GM12878 (cell line): ENCODE data around the gene ITPR2. TPM values are rescaled to one million over a fixed set of nuclear protein-coding genes. Genes with fewer than 3 reads are reported as not detected.

Experiments used
- ATAC-seq: fragments of 200-7000 bp; cut with Tn5 transposase; 3 replicates; pipeline ENCODE4 v1.9.1; 2020; ENCODE audit warnings: mild to moderate bottlenecking, moderate library complexity
- BruUV-seq: library from RNA; stranded (reverse); fragments of 400-500 nt; replicated peaks from 2 replicates; lab custom pipeline; 2021; lab: Mats Ljungman, UMichigan
- CTCF ChIA-PET: fragments of 300-600 bp; sonication (Branson Sonifier 250); formaldehyde crosslinking; extraction: SDS; loops from one replicate; lab custom pipeline; 2021; ENCODE audit warnings: inconsistent platforms; lab: Yijun Ruan, JAX
- POLR2A ChIA-PET: fragments of 350-600 bp; formaldehyde crosslinking; extraction: SDS; loops from one replicate; lab custom pipeline; 2021; ENCODE audit warnings: inconsistent platforms; lab: Charles Lee
- RAD21 ChIA-PET: fragments of 300-600 bp; sonication (Branson Sonifier 250); formaldehyde crosslinking; loops from one replicate; lab custom pipeline; 2023; ENCODE audit warnings: antibody characterized with exemption; ENCODE audit not compliant: unreplicated experiment; lab: Charles Lee
- SMC1A ChIA-PET: fragments of 300-600 bp; sonication (Branson Sonifier 250); formaldehyde crosslinking; loops from one replicate; lab custom pipeline; 2023; ENCODE audit not compliant: unreplicated experiment, uncharacterized antibody; lab: Charles Lee
- DNase-seq: peaks from one replicate; pipeline ENCODE4 v3.0.0-alpha.2; 2011; ENCODE audit warnings: low read depth, low spot score
- FAIRE-seq: peaks from 3 replicates; lab custom pipeline; 2011; peaks lifted over from hg19 to GRCh38; lab: Jason Lieb, UNC
- H2AFZ ChIP-seq: 2 replicates; pipeline ENCODE4 v1.6.0; 2011; ENCODE audit warnings: low read depth, low read length, control low read depth; ENCODE audit not compliant: control insufficient read depth
- H3K27ac ChIP-seq: 2 replicates; pipeline ENCODE4 v1.5.1; 2011; ENCODE audit warnings: control low read depth; ENCODE audit not compliant: control insufficient read depth, insufficient read depth
- H3K27me3 ChIP-seq, 2 experiments: replicated peaks in 1 of 2; 2 replicates each; pipeline versions ENCODE4 v1.6.0 to v1.6.1; 2011; ENCODE audit warnings: low read length in 1 of 2; ENCODE audit not compliant: control insufficient read depth in 2 of 2, insufficient read depth in 2 of 2
- H3K36me3 ChIP-seq, 2 experiments: 2 replicates each; pipeline ENCODE4 v1.5.1; 2011; ENCODE audit warnings: low read length in 1 of 2; ENCODE audit not compliant: control insufficient read depth in 2 of 2, insufficient read depth in 2 of 2
- H3K4me1 ChIP-seq: 2 replicates; pipeline ENCODE4 v1.6.1; 2011; ENCODE audit warnings: mild to moderate bottlenecking, low read length, moderate library complexity, mixed read lengths; ENCODE audit not compliant: control insufficient read depth, insufficient read depth
- H3K4me2 ChIP-seq: 2 replicates; pipeline ENCODE4 v1.6.0; 2011; ENCODE audit warnings: control low read depth; ENCODE audit not compliant: control insufficient read depth, insufficient read depth
- H3K4me3 ChIP-seq: fragments of 200-600 bp; sonication (generic); 2 replicates; pipeline ENCODE4 v1.5.1; 2016
- H3K79me2 ChIP-seq: 2 replicates; pipeline ENCODE4 v1.6.0; 2011; ENCODE audit warnings: low read length; ENCODE audit not compliant: control insufficient read depth, insufficient read depth
- H3K9ac ChIP-seq: 2 replicates; pipeline ENCODE4 v1.8.0; 2011; ENCODE audit warnings: low read length, control low read depth, mixed read lengths; ENCODE audit not compliant: control insufficient read depth, insufficient read depth
- H3K9me3 ChIP-seq: replicated peaks from 3 replicates; pipeline ENCODE4 v1.5.1; 2011; ENCODE audit warnings: mild to moderate bottlenecking, low read length; ENCODE audit not compliant: control insufficient read depth, insufficient read depth
- H4K20me1 ChIP-seq: 2 replicates; pipeline ENCODE4 v1.6.0; 2011; ENCODE audit not compliant: control insufficient read depth, insufficient read depth
- ATF3 ChIP-seq: IDR thresholded peaks from 2 replicates; pipeline ENCODE4 v1.6.1; 2011; ENCODE audit warnings: low read depth, mild to moderate bottlenecking, low read length, moderate library complexity, borderline replicate concordance; ENCODE audit errors: extremely low read depth
- CEBPB ChIP-seq, 2 experiments: fragments of 150-350 bp in 1 of 2; IDR thresholded peaks; 2 replicates each; pipeline ENCODE4 v1.6.1; 2012 to 2014; ENCODE audit warnings: low read depth in 2 of 2, low read length in 2 of 2, borderline replicate concordance in 1 of 2, inconsistent platforms in 1 of 2
- CREM ChIP-seq: IDR thresholded peaks from 2 replicates; pipeline ENCODE4 v1.6.1; 2014; ENCODE audit warnings: antibody characterized with exemption, low read depth
- EGR1 ChIP-seq, 2 experiments: IDR thresholded peaks; 1 replicate in 1 of 2; 2 replicates in 1 of 2; pipeline ENCODE4 v1.6.1; 2011 to 2012; ENCODE audit warnings: low read depth in 2 of 2, low read length in 2 of 2, borderline replicate concordance in 1 of 2, mild to moderate bottlenecking in 1 of 2, moderate library complexity in 1 of 2
- ETV6 ChIP-seq, 2 experiments: fragments of 450-650 bp in 1 of 2; IDR thresholded peaks in 1 of 2; conservative IDR thresholded peaks in 1 of 2; 2 replicates each; pipeline ENCODE4 v1.6.1; 2014; ENCODE audit warnings: antibody characterized with exemption in 1 of 2, borderline replicate concordance in 1 of 2, low read depth in 1 of 2, mild to moderate bottlenecking in 1 of 2, moderate library complexity in 1 of 2
- HDAC6 ChIP-seq: fragments of 200-600 bp; sonication (generic); IDR thresholded peaks from one replicate; pipeline ENCODE4 v1.8.0; 2017; ENCODE audit warnings: antibody characterized with exemption; ENCODE audit not compliant: unreplicated experiment
- JUNB ChIP-seq: IDR thresholded peaks from 2 replicates; pipeline ENCODE4 v1.6.1; 2016; ENCODE audit warnings: antibody characterized with exemption, mild to moderate bottlenecking
- KDM1A ChIP-seq: fragments of 200-600 bp; sonication (generic); IDR thresholded peaks from 2 replicates; pipeline ENCODE4 v1.6.1; 2016; ENCODE audit warnings: borderline replicate concordance
- MAX ChIP-seq: IDR thresholded peaks from 2 replicates; pipeline ENCODE4 v1.6.1; 2012; ENCODE audit warnings: low read depth, low read length, improper control_type of control experiment
- NFIC ChIP-seq: IDR thresholded peaks from 2 replicates; pipeline ENCODE4 v1.6.1; 2012; ENCODE audit warnings: low read depth, mild to moderate bottlenecking, inconsistent platforms, low read length, moderate library complexity
- NRF1 ChIP-seq: conservative IDR thresholded peaks from 2 replicates; pipeline ENCODE4 v1.6.1; 2011; ENCODE audit warnings: mild to moderate bottlenecking, low read depth, low read length, improper control_type of control experiment
- RFX5 ChIP-seq: IDR thresholded peaks from 2 replicates; pipeline ENCODE4 v1.6.1; 2011; ENCODE audit warnings: low read depth, low read length, improper control_type of control experiment
- RUNX3 ChIP-seq: IDR thresholded peaks from 2 replicates; pipeline ENCODE4 v1.6.1; 2012; ENCODE audit warnings: low read length, inconsistent platforms
- SIN3A ChIP-seq: IDR thresholded peaks from 2 replicates; pipeline ENCODE4 v1.6.1; 2012; ENCODE audit warnings: low read depth, low read length, improper control_type of control experiment
- YBX1 ChIP-seq: fragments of 450-650 bp; IDR thresholded peaks from 2 replicates; pipeline ENCODE4 v1.6.1; 2016; ENCODE audit warnings: antibody characterized with exemption
- YY1 ChIP-seq: IDR thresholded peaks from 2 replicates; pipeline ENCODE4 v1.6.1; 2011; ENCODE audit warnings: low read depth, mild to moderate bottlenecking, low read length
- ZNF384 ChIP-seq: IDR thresholded peaks from 2 replicates; pipeline ENCODE4 v1.6.1; 2012; ENCODE audit warnings: low read depth, mild to moderate bottlenecking, low read length, improper control_type of control experiment, borderline replicate concordance
- WGBS: methylation state at CpG from one replicate; pipeline ENCODE4 v1.1.6; 2016; ENCODE audit warnings: low lambda C conversion rate; ENCODE audit not compliant: insufficient replicate concordance, insufficient coverage; ENCODE audit errors: missing lambda C conversion rate; 5-methylcytosine and 5-hydroxymethylcytosine counted together
- in situ Hi-C: fragments of 300-500 bp; cut with MboI; formaldehyde crosslinking; loops from 9 replicates; pipeline ENCODE4 v1.14.3; 2018; ENCODE audit warnings: mixed read lengths
- intact Hi-C: fragments of 100-400 bp; cut with micrococcal nuclease; formaldehyde crosslinking; loops from one replicate; pipeline ENCODE4 v1.14.2; 2022; ENCODE audit not compliant: unreplicated experiment
- polyA plus RNA-seq, 11 experiments: library from polyadenylated mRNA; depleted of rRNA in 4 of 11; unstranded in 6 of 11; stranded (reverse) in 5 of 11; fragments of >200 nt; fragmentation: Nextera tagmentation in 4 of 11; fragmentation: Illumina TruSeq in 1 of 11; extraction: Ambion mirVana in 4 of 11; extraction: Trizol in 1 of 11; gene quantifications; 1 replicate in 1 of 11; 2 replicates in 10 of 11; pipeline versions ENCODE4 v1.2.1 to v1.2.3, GENCODE V29; 2011 to 2016; ENCODE audit warnings: inconsistent platforms in 2 of 11, missing spikeins in 2 of 11, low read depth in 1 of 11
- total RNA-seq, 4 experiments: library from RNA; depleted of rRNA in 3 of 4; stranded (reverse); fragments of >200 nt in 3 of 4; fragmentation: Illumina TruSeq in 1 of 4; extraction: Trizol in 1 of 4; gene quantifications; 2 replicates each; pipeline versions ENCODE4 v1.2.1 to v1.2.3, GENCODE V29; 2013 to 2021

Gene ITPR2
- total and polyA plus RNA-seq, 10 of the 15 experiments (the other 5 are each of a cell fraction or from before 2014, with no cell fraction given): 7.5 to 76.2 (median 47.1) TPM

- no peaks in the 10 kb centered on the region for H3K4me1 ChIP-seq
- no peak overlapping the region for H2AFZ ChIP-seq
- ChIA-PET CTCF (interaction anchor here (0.9 to 1.4 kb wide), 4 partner anchors 31 to 413 kb away, joined by 3 to 4 read pairs (median 4); no protein-coding TSS in a partner anchor), SMC1A (interaction anchor here (1.0 to 1.5 kb wide), 4 partner anchors 10 to 77 kb away, joined by 3 to 5 read pairs (median 4); no protein-coding TSS in a partner anchor), POLR2A (interaction anchor here (0.6 kb wide), 1 partner anchor 13 kb away, joined by 4 read pairs; no protein-coding TSS in a partner anchor), RAD21 (no interaction called here)
- no peaks in the 10 kb centered on the region for H3K9me3 ChIP-seq
- H3K9ac ChIP-seq: no peak overlapping the region
- no peak overlapping the region for H3K27ac ChIP-seq
- H3K79me2 ChIP-seq: no peaks in the 10 kb centered on the region
- H3K36me3 ChIP-seq: peaks cover 0 to 3% of the 10 kb centered on the region in 2 experiments; a peak in 2 of 4 replicates
- no peak for DNase-seq
- no peak overlapping the region for H3K4me2 ChIP-seq
- H4K20me1 ChIP-seq: no peaks in the 10 kb centered on the region
- no peak for ATAC-seq
- TF ChIP-seq KDM1A: no peak
- no peak for TF ChIP-seq MAX
- no peak for TF ChIP-seq HDAC6
- no peak for TF ChIP-seq RFX5
- no peak for TF ChIP-seq CEBPB (IDR thresholded peaks at IDR 0.05; ENCODE audit: borderline replicate concordance in 1 of 2, low read depth in 2 of 2, low read length in 2 of 2)
- TF ChIP-seq ZNF384: no peak
- TF ChIP-seq ATF3: no peak
- no peak for TF ChIP-seq SIN3A
- no peak for TF ChIP-seq ETV6 (conservative IDR thresholded peaks at IDR 0.05 in 1 of 2, IDR thresholded peaks at IDR 0.05 in 1 of 2; ENCODE audit: borderline replicate concordance in 1 of 2, low read depth in 1 of 2)
- no peak for TF ChIP-seq YY1
- no peak for TF ChIP-seq CREM
- TF ChIP-seq NFIC: no peak
- TF ChIP-seq NRF1: no peak
- no peak for TF ChIP-seq JUNB
- no peak for TF ChIP-seq EGR1 (IDR thresholded peaks at IDR 0.05; ENCODE audit: borderline replicate concordance in 1 of 2, low read depth in 2 of 2, low read length in 2 of 2)
- TF ChIP-seq RUNX3: no peak
- no peak for TF ChIP-seq YBX1
- H3K27me3 ChIP-seq: no peaks in the 10 kb centered on the region
- FAIRE-seq: no peak
- no peak overlapping the region for H3K4me3 ChIP-seq
- WGBS: 100% methylated on average over 2 of the region's 2 CpGs
- no TSS peak for BruUV-seq
- intact Hi-C loops: no loop called here
- in situ Hi-C loops: no loop called here
These were observed 322.7 kb downstream of the ITPR2 start for GRCh38 chr12:26510354-26510674.
